Natural killer cell treated with Interleukin-12 subunit alpha and Interleukin-12 subunit beta and Interleukin-15 and Interleukin-18, amount 100 ng/mL, for 72 hours (primary cell): ENCODE results near the gene TNFSF11. TPM values are rescaled to one million over a fixed set of nuclear protein-coding genes. Genes with fewer than 3 reads are reported as not detected.
A peak's percentile ranks its signal among the peaks of the same experiment; 100 is the strongest.
"Not testable (repeated sequence)": the region's sequence is repeated elsewhere in the genome, so short reads cannot be mapped to it uniquely, and the experiment has no call there.

ENCODE experiments used
- ATAC-seq, 2 donors: fragments of 150-1000 bp; cut with Tn5 transposase in 1 of 2; sonication (Bioruptor Pico), chemical (Tn5 transposase) in 1 of 2; 2 replicates each; pipeline ENCODE4 v1.10.0; 2021
- DNase-seq: peaks from one replicate; pipeline ENCODE4 v3.0.0; 2022; ENCODE audit warnings: low spot score
- H3K27ac Mint-ChIP-seq, 2 donors: 1 replicate in 1 of 2; 2 replicates in 1 of 2; pipeline ENCODE4 v1.8.0; 2022; ENCODE audit warnings: mixed read lengths in 2 of 2, mild to moderate bottlenecking in 1 of 2, moderate library complexity in 1 of 2
- H3K27me3 Mint-ChIP-seq, 2 donors: 1 replicate in 1 of 2; 2 replicates in 1 of 2; pipeline ENCODE4 v1.8.0; 2022; ENCODE audit warnings: mixed read lengths in 2 of 2
- H3K36me3 Mint-ChIP-seq: one replicate; pipeline ENCODE4 v1.8.0; 2022; ENCODE audit warnings: mixed read lengths
- H3K4me1 Mint-ChIP-seq, 2 donors: 1 replicate in 1 of 2; 2 replicates in 1 of 2; pipeline ENCODE4 v1.8.0; 2022; ENCODE audit warnings: low read depth in 2 of 2, mixed read lengths in 2 of 2, mild to moderate bottlenecking in 1 of 2
- H3K4me3 Mint-ChIP-seq: one replicate; pipeline ENCODE4 v1.8.0; 2022; ENCODE audit warnings: mixed read lengths
- H3K9me3 Mint-ChIP-seq: 2 replicates; pipeline ENCODE4 v1.8.0; 2022; ENCODE audit warnings: mixed read lengths
- total RNA-seq, 2 donors: library from RNA; stranded (reverse); gene quantifications; one replicate each; pipeline ENCODE4 v1.2.3, GENCODE V29; 2022

TNFSF11 gene
- total RNA-seq, 2 donors from 2014 or later = 2.3 to 2.8 TPM

GRCh38 chr13:42547612-42548011, 26.3 kb upstream of the TNFSF11 start:
- Mint-ChIP-seq H3K27ac (peak overlapping the region; percentile 8 to 15), H3K4me1 (peaks cover 39 to 43% of the 10 kb centered on the region in 2 donors), H3K27me3 (no peaks in the 10 kb centered on the region), H3K4me3 (peak overlapping the region; percentile 18), H3K36me3 (no peaks in the 10 kb centered on the region), H3K9me3 (peaks cover 4% of the 10 kb centered on the region)
- DNase-seq (no peak), ATAC-seq (peak; percentile 53 to 70)

DNA sequence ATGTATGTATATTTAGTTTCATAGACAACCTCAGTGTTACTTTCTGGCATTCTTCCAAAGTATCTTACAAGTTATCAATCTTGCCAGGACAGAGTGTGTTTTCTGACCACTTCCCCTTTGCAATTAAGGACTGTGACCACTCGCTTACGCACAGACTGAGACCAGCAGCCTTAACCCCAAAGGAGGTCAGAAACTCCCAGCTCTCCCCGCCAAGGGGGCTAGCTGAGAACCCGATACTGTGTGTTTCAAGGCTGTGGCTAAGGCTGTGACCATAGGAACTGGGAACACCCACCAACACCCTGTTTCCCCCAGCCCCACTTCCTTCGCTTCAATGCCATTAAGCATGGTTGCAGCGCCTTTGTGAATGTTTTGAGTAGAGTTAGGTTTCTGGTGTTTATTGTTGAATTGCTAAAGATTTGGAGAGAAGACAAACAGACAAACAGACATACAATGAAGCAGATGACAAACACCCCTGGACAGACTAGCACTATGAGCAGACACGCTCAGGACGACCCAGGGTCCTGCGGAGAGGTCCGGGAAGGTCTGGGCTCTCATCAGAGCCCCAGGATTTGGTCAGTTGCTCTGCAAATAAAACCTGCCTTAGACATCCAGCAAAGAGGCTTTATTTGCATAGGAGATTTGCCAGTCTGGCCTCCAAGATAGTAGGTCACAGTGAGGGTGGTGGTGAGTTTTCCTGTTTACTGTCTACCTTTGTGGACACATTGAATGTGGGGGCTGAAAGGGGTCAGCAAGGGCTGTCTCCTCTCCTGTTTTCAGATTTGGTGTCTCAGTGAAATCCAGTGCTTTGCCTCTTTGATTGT, 25.0 kb upstream of the TNFSF11 start:
- DNase-seq = peak; percentile 64
- Mint-ChIP-seq H3K4me3 (peak overlapping the region; percentile 88), H3K4me1 (peaks cover 39 to 43% of the 10 kb centered on the region in 2 donors), H3K9me3 (peaks cover 4% of the 10 kb centered on the region), H3K36me3 (no peaks in the 10 kb centered on the region), H3K27ac (peak overlapping the region; percentile 8 to 15), H3K27me3 (no peaks in the 10 kb centered on the region)
- peak; percentile 86 to 88 for ATAC-seq

DNA sequence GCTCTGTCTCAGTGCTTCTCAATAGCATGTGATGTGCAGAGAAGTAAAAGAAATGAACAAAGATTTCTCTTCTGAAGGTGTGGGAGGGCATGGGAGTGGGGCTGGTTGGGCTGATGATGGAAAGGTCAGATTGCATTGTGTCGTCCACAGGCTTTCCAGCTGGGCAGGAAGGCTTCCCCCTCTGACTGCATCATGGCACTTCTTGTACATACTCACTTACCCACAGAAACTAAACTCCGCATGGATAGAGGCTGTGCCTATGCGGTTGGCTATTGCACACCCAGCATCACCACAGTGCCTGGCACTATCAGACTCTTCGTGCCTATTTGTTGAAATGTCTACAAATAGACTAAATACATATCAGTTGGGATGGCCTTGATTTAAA, 24.4 kb upstream of the TNFSF11 start:
- Mint-ChIP-seq H3K27ac (peak overlapping the region in 1 of 2 donors; percentile 8), H3K9me3 (peaks cover 4% of the 10 kb centered on the region), H3K36me3 (no peaks in the 10 kb centered on the region), H3K4me1 (peaks cover 39 to 40% of the 10 kb centered on the region in 2 donors), H3K4me3 (peak overlapping the region; percentile 88), H3K27me3 (no peaks in the 10 kb centered on the region)
- DNase-seq = no peak
- no peak for ATAC-seq

DNA sequence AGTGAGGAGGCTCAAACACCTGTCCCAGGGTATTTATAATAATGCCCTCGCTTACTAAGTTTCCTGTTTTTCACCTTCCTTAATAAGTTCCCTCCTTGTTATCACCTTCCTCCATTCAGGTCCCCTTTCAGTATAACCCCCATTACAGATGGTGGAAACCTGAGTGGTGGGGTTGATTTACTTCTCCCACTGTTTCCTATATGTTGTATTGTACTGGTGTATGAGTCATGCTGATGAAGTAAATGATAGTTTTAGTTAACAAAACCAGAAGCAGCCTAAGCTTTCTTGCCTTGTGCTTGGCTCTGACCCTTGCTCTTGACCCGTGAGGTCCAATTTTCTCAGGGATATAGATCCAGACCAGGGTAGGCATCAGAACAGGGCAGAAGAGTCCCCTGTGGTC, 22.3 kb upstream of the TNFSF11 start:
- Mint-ChIP-seq H3K36me3 (no peaks in the 10 kb centered on the region), H3K27me3 (no peaks in the 10 kb centered on the region), H3K4me1 (peaks cover 39% of the 10 kb centered on the region in 2 donors), H3K27ac (peak overlapping the region in 1 of 2 donors; percentile 77), H3K9me3 (peaks cover 4% of the 10 kb centered on the region), H3K4me3 (peak overlapping the region; percentile 7)
- DNase-seq = no peak
- no peak for ATAC-seq

DNA sequence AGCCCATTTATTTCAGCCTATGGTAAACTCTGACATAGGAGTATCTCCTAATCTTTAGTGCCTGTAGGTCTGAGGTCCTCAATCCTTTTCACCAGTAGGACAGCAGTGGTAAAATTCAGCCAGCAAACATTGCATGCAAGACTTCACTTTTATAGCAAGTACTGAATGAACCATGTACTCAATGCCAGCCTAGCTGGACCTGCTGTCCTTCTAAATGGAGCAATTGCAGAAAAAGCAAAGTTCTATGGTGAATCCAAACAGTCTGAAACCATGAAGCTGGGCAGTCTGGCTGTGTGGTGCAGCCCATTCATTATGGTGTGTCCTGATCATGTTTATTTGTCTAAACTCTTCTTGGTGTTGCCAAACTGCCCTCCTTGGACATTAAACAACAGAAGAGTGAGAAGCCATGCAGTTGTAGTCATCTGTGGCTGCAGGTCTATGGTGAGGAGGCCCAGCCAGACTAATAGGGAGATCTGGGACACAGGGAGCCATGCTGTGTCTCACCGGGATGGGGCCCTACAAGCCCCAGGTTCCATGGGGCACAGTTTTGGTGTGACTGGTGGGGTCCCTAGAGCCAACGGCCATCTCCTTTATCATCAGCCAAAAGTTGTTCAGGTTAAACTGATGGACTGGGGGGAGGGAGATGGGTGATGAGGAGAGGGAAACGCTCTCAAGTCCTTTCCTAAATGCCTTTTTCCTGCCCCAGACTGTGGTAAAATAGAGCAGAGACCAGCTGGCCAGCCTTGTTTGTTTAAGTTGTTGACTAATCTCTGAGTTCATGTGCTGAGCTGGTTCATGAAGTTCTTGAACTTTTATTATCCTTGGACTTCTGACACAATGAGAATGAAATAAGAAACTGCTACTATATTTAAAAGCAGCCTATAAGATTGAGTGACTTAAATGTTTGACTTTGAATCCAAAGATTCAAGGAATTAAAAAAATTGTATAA, 20.6 kb upstream of the TNFSF11 start:
- no peak overlapping the region for H3K27ac Mint-ChIP-seq
- no peak overlapping the region for H3K4me3 Mint-ChIP-seq
- no peaks in the 10 kb centered on the region for H3K9me3 Mint-ChIP-seq
- no peaks in the 10 kb centered on the region for H3K36me3 Mint-ChIP-seq
- H3K27me3 Mint-ChIP-seq = no peaks in the 10 kb centered on the region
- ATAC-seq (no peak), DNase-seq (no peak)
- H3K4me1 Mint-ChIP-seq = peaks cover 26 to 27% of the 10 kb centered on the region in 2 donors

GRCh38 chr13:42559057-42559456, 14.9 kb upstream of the TNFSF11 start:
- Mint-ChIP-seq H3K4me3 (no peak overlapping the region), H3K36me3 (no peaks in the 10 kb centered on the region), H3K9me3 (no peaks in the 10 kb centered on the region), H3K27me3 (no peaks in the 10 kb centered on the region), H3K4me1 (peaks cover 0 to 3% of the 10 kb centered on the region in 2 donors), H3K27ac (no peak overlapping the region)
- no peak for DNase-seq
- ATAC-seq = no peak

DNA sequence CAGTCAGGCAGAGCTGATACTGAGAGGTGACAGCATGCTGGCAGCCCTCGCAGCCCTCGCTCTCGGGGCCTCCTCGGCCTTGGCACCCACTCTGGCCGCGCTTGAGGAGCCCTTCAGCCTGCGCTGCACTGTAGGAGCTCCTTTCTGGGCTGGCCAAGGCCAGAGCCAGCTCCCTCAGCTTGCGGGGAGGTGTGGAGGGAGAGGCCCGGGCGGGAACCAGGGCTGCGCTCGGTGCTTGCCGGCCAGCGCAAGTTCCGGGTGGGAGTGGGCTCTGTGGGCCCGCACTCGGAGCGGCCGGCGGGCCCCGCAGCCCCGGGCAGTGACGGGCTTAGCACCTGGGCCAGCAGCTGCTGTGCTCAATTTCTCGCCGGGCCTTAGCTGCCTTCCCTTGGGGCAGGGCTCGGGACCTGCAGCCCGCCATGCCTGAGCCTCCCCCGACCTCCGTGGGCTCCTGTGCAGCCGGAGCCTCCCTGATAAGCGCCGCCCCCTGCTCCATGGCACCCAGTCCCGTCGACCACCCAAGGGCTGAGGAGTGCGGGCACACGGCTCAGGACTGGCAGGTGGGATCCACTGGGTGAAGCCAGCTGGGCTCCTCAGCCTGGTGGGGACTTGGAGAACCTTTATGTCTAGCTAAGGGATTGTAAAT, 14.3 kb upstream of the TNFSF11 start:
- not testable (repeated sequence) for H3K36me3 Mint-ChIP-seq, H3K27ac Mint-ChIP-seq, H3K4me3 Mint-ChIP-seq, H3K27me3 Mint-ChIP-seq, H3K4me1 Mint-ChIP-seq, ATAC-seq, DNase-seq, H3K9me3 Mint-ChIP-seq

DNA sequence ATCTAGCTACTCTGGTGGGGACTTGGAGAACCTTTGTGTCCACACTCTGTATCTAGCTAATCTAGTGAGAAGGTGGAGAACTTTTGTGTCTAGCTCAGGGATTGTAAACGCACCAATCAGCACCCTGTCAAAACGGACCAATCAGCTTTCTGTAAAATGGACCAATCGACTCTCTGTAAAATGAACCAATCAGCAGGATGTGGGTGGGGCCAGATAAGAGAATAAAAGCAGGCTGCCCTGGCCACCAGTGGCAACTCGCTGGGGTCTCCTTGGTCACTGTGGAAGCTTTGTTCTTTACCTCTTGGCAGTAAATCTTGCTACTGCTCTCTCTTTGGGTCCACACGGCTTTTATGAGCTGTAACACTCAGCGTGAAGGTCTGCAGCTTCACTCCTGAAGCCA, 13.6 kb upstream of the TNFSF11 start:
- H3K36me3 Mint-ChIP-seq, H3K9me3 Mint-ChIP-seq, H3K27ac Mint-ChIP-seq, H3K4me1 Mint-ChIP-seq, H3K4me3 Mint-ChIP-seq, H3K27me3 Mint-ChIP-seq, DNase-seq, ATAC-seq: not testable (repeated sequence)

GRCh38 chr13:42561752-42562467, 12.0 kb upstream of the TNFSF11 start:
- H3K9me3 Mint-ChIP-seq = peaks cover 4% of the 10 kb centered on the region
- peak overlapping the region in 1 of 2 donors; percentile 2 for H3K27ac Mint-ChIP-seq
- peaks cover 0 to 6% of the 10 kb centered on the region in 2 donors for H3K27me3 Mint-ChIP-seq
- no peaks in the 10 kb centered on the region for H3K36me3 Mint-ChIP-seq
- peak in 1 of 2 donors; percentile 44 for ATAC-seq
- peaks cover 0 to 3% of the 10 kb centered on the region in 2 donors for H3K4me1 Mint-ChIP-seq
- DNase-seq = no peak
- no peak overlapping the region for H3K4me3 Mint-ChIP-seq

DNA sequence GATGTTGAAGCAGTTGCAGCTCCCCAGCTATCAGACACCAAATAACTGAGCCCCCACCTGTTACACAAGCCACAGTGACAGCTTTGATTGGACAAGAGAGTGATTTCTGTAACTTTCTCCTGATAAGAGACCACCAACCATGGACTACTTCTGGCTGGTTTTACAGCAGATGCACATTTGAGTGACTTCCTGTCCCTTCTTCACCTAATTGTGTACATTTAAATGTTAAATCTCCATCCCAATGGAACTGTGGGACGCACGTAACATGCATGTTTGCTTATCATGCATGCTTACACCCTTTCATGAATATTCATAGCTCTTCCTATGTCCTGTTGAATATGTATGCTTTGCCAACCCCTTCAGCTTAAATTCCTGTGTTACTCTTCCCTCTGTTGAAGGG, 6.0 kb upstream of the TNFSF11 start:
- ATAC-seq = no peak
- Mint-ChIP-seq H3K4me3 (no peak overlapping the region), H3K27me3 (peaks cover 0 to 12% of the 10 kb centered on the region in 2 donors), H3K4me1 (no peaks in the 10 kb centered on the region), H3K27ac (peak overlapping the region in 1 of 2 donors; percentile 12), H3K36me3 (no peaks in the 10 kb centered on the region), H3K9me3 (peaks cover 4% of the 10 kb centered on the region)
- DNase-seq = no peak

DNA sequence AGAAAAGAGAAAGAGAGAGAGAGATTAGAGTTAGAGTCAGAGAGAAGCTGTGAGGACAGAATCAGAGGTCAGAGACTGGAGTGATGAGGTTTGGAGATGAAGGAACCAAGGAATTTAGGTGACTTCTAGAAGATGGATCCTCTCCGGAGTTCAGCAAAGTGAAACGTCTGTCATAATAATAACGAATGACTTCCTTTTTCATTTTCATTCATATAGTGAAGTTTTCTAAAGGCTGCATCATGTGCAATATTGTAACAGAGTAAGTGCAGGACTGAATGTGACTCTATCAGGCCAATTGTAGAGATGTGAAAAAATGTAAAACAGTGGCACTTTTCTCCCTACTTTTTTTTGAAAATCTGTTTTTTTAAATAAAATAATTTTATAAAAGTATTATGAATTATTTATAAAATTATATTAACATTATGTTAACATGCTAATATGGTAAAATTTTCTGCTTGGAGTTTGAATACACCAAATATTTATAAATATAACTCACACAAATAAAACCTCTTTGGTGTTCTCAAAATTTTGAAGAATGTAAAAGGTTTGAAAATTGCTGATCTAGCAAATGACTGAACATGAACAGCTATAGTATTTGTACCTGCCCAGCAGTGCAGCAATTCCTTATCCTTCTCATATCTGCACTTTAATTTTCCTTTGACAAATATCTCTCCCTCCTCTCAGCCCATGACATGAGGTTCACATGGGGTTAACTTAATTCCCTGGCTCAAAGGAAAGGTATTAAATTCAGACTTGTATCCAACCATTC, 4.2 kb upstream of the TNFSF11 start:
- no peak for ATAC-seq
- H3K4me3 Mint-ChIP-seq = no peak overlapping the region

DNA sequence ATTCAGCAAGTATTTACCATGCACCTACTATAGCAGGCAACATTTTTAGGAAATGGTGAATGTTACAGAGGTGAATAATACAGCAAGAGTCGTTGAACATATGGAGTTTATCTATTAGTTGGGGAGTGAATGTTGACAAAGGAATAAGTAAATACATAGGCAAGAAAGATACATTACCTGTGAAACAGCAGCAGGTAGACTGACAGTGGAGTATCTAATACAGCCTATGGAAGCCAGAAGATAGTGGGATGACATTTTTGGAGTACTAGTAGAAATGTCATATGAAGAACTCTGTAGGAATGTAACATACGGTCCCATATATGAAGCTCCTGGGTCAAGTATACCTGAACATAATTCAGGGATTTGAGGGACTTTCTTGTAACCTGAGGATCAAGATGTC, 2.1 kb upstream of the TNFSF11 start:
- Mint-ChIP-seq H3K4me1 (peaks cover 19 to 24% of the 10 kb centered on the region in 2 donors), H3K9me3 (no peaks in the 10 kb centered on the region), H3K27me3 (peaks cover 7 to 28% of the 10 kb centered on the region in 2 donors), H3K4me3 (no peak overlapping the region), H3K36me3 (no peaks in the 10 kb centered on the region), H3K27ac (no peak overlapping the region)
- no peak for DNase-seq
- no peak for ATAC-seq

More for the DNA sequence above, 4.2 kb upstream of the TNFSF11 start:
- H3K4me1 Mint-ChIP-seq = peaks cover 4 to 5% of the 10 kb centered on the region in 2 donors
- H3K27me3 Mint-ChIP-seq = peaks cover 3 to 13% of the 10 kb centered on the region in 2 donors
- no peaks in the 10 kb centered on the region for H3K36me3 Mint-ChIP-seq
- H3K27ac Mint-ChIP-seq = peak overlapping the region in 1 of 2 donors; percentile 18
- peaks cover 4% of the 10 kb centered on the region for H3K9me3 Mint-ChIP-seq
- no peak for DNase-seq
